Measurements from ENCODE around the gene SEC23A. TPM values are rescaled to one million over a fixed set of nuclear protein-coding genes. Genes with fewer than 3 reads are reported as not detected.
A peak's percentile ranks its signal among the peaks of the same experiment; 100 is the strongest.

Gene SEC23A
- total and polyA plus RNA-seq, 2 of the 13 experiments (the other 11 are each of a cell fraction or from before 2014, with no cell fraction given): 403 to 887 TPM

DNA sequence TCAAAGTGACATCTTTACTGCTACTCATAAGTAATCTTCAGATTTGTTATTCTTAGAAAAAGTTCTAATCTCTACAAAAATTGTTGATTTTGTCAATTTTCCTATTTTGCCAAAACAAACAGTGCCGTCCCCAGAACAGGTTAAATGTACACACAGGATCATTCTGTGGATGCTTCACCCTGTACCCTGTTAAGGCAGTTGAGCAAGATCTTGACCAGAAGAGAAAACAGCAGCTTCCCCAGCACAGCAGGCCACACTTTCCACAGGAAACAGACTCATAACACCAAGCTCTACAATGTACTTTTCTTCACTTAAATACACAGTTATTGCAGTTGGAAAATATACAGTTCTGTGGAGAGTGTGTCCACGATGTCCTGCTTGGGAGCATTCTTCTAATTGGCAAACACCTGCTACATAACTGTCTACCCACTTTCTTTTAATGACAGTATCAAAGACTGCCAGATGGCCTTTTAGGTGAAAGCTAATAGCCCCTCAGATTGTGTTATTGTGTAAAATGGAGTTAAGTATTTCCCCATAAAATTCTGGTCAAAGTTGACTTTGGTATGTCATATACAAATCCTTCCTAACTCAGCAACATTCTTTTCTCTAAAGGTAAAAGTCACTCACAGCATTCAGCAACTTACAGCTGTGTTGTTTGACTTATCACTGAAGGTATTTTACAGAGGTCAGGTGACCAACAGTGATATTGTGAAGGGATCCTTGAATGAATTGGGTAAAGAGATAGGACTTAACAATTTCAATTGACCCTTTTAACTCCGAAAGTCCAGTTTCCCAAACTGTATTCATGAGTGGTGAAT, 77.0 kb downstream of the SEC23A start (continued):
- TF ChIP-seq HMGA1 (CRISPR knock-in tag; conservative IDR thresholded peaks at IDR 0.05) (no peak; the same call in 1 of the 2 replicates), EP300 (IDR thresholded peaks at IDR 0.05; ENCODE audit: low read depth in 2 of 2, low read length in 2 of 2) (peak in 1 of 2 experiments; percentile 86; a peak in 2 of 4 replicates), EP300 (CRISPR knock-in tag; IDR thresholded peaks at IDR 0.05; ENCODE audit: borderline replicate concordance) (peak; percentile 86), EEA1 (CRISPR knock-in tag; IDR thresholded peaks at IDR 0.05; ENCODE audit: borderline replicate concordance) (no peak), ZKSCAN1 (IDR thresholded peaks at IDR 0.05; ENCODE audit: low read length) (no peak), ZNF326 (CRISPR knock-in tag; IDR thresholded peaks at IDR 0.05; ENCODE audit: borderline replicate concordance) (no peak), POLR2A (IDR thresholded peaks at IDR 0.05; ENCODE audit: insufficient read depth in 1 of 2, low read depth in 2 of 2, low read length in 2 of 2) (no peak), MEIS2 (CRISPR knock-in tag; IDR thresholded peaks at IDR 0.05) (peak; percentile 92), ZNF468 (CRISPR knock-in tag; IDR thresholded peaks at IDR 0.05) (no peak), DMAP1 (CRISPR knock-in tag; IDR thresholded peaks at IDR 0.05) (no peak), SP5 (CRISPR knock-in tag; IDR thresholded peaks at IDR 0.05; ENCODE audit: borderline replicate concordance, low read depth) (peak; percentile 66; the same call in 1 of the 2 replicates), ZNF383 (CRISPR knock-in tag; IDR thresholded peaks at IDR 0.05; ENCODE audit: borderline replicate concordance) (0 out of 2 replicates have a peak, but pooled peaks have one; percentile 63), CEBPG (CRISPR knock-in tag; IDR thresholded peaks at IDR 0.05) (peak; percentile 98), ZNF614 (CRISPR knock-in tag; IDR thresholded peaks at IDR 0.05; ENCODE audit: borderline replicate concordance) (peak; percentile 99), ZNF557 (CRISPR knock-in tag; IDR thresholded peaks at IDR 0.05) (peak; percentile 95), GABPB1 (CRISPR knock-in tag; IDR thresholded peaks at IDR 0.05) (peak; percentile 57; the same call in 1 of the 2 replicates), MAFG (CRISPR knock-in tag; IDR thresholded peaks at IDR 0.05) (no peak)
- TF ChIP-seq, protein P1, sequence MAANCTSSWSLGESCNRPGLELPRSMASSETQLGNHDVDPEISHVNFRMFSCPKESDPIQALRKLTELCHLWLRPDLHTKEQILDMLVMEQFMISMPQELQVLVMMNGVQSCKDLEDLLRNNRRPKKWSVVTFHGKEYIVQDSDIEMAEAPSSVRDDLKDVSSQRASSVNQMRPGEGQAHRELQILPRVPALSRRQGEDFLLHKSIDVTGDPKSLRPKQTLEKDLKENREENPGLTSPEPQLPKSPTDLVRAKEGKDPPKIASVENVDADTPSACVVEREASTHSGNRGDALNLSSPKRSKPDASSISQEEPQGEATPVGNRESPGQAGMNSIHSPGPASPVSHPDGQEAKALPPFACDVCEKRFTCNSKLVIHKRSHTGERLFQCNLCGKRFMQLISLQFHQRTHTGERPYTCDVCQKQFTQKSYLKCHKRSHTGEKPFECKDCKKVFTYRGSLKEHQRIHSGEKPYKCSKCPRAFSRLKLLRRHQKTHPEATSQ (CRISPR knock-in tag; IDR thresholded peaks at IDR 0.05; ENCODE audit: borderline replicate concordance): peak; percentile 96
- TF ChIP-seq, protein P2, sequence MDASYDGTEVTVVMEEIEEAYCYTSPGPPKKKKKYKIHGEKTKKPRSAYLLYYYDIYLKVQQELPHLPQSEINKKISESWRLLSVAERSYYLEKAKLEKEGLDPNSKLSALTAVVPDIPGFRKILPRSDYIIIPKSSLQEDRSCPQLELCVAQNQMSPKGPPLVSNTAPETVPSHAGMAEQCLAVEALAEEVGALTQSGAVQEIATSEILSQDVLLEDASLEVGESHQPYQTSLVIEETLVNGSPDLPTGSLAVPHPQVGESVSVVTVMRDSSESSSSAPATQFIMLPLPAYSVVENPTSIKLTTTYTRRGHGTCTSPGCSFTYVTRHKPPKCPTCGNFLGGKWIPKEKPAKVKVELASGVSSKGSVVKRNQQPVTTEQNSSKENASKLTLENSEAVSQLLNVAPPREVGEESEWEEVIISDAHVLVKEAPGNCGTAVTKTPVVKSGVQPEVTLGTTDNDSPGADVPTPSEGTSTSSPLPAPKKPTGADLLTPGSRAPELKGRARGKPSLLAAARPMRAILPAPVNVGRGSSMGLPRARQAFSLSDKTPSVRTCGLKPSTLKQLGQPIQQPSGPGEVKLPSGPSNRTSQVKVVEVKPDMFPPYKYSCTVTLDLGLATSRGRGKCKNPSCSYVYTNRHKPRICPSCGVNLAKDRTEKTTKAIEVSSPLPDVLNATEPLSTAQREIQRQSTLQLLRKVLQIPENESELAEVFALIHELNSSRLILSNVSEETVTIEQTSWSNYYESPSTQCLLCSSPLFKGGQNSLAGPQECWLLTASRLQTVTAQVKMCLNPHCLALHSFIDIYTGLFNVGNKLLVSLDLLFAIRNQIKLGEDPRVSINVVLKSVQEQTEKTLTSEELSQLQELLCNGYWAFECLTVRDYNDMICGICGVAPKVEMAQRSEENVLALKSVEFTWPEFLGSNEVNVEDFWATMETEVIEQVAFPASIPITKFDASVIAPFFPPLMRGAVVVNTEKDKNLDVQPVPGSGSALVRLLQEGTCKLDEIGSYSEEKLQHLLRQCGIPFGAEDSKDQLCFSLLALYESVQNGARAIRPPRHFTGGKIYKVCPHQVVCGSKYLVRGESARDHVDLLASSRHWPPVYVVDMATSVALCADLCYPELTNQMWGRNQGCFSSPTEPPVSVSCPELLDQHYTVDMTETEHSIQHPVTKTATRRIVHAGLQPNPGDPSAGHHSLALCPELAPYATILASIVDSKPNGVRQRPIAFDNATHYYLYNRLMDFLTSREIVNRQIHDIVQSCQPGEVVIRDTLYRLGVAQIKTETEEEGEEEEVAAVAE (CRISPR knock-in tag; IDR thresholded peaks at IDR 0.05; ENCODE audit: borderline replicate concordance): peak; percentile 89
- TF ChIP-seq, protein P3, sequence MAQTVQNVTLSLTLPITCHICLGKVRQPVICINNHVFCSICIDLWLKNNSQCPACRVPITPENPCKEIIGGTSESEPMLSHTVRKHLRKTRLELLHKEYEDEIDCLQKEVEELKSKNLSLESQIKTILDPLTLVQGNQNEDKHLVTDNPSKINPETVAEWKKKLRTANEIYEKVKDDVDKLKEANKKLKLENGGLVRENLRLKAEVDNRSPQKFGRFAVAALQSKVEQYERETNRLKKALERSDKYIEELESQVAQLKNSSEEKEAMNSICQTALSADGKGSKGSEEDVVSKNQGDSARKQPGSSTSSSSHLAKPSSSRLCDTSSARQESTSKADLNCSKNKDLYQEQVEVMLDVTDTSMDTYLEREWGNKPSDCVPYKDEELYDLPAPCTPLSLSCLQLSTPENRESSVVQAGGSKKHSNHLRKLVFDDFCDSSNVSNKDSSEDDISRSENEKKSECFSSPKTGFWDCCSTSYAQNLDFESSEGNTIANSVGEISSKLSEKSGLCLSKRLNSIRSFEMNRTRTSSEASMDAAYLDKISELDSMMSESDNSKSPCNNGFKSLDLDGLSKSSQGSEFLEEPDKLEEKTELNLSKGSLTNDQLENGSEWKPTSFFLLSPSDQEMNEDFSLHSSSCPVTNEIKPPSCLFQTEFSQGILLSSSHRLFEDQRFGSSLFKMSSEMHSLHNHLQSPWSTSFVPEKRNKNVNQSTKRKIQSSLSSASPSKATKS (CRISPR knock-in tag; IDR thresholded peaks at IDR 0.05): 0 out of 2 replicates have a peak, but pooled peaks have one; percentile 56
- TF ChIP-seq, protein P4, sequence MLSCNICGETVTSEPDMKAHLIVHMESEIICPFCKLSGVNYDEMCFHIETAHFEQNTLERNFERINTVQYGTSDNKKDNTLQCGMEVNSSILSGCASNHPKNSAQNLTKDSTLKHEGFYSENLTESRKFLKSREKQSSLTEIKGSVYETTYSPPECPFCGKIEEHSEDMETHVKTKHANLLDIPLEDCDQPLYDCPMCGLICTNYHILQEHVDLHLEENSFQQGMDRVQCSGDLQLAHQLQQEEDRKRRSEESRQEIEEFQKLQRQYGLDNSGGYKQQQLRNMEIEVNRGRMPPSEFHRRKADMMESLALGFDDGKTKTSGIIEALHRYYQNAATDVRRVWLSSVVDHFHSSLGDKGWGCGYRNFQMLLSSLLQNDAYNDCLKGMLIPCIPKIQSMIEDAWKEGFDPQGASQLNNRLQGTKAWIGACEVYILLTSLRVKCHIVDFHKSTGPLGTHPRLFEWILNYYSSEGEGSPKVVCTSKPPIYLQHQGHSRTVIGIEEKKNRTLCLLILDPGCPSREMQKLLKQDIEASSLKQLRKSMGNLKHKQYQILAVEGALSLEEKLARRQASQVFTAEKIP (CRISPR knock-in tag; IDR thresholded peaks at IDR 0.05; ENCODE audit: borderline replicate concordance): no peak
